ENCODE results near the gene CNOT6.

- TF ChIP-seq CTCF (IDR thresholded peaks at IDR 0.05) = no peak
- no peak for TF ChIP-seq SIN3A (IDR thresholded peaks at IDR 0.05; ENCODE audit: borderline replicate concordance, insufficient read depth, low read depth, low read length)
Observed at GRCh38 chr5:180580681-180581080, 86.5 kb downstream of the CNOT6 start.
